T-helper 2 cell treated with Interferon-gamma antibody and Interleukin-4, amounts not matched to agents 100 ng/mL and 5 ng/mL, for 36 hours (primary cell): Measurements from ENCODE around the gene TTI1. TPM values are rescaled to one million over a fixed set of nuclear protein-coding genes. Genes with fewer than 3 reads are reported as not detected.

ENCODE experiments used
- intact Hi-C: fragments of 100-400 bp; cut with micrococcal nuclease; formaldehyde crosslinking; loops from one replicate; pipeline ENCODE4 v1.15.1; 2023
- total RNA-seq: library from RNA; stranded (reverse); gene quantifications from 2 replicates; pipeline ENCODE4 v1.2.3, GENCODE V29; 2022

TTI1 gene
- 34.3 and 35.1 TPM in 2 replicates for total RNA-seq

DNA sequence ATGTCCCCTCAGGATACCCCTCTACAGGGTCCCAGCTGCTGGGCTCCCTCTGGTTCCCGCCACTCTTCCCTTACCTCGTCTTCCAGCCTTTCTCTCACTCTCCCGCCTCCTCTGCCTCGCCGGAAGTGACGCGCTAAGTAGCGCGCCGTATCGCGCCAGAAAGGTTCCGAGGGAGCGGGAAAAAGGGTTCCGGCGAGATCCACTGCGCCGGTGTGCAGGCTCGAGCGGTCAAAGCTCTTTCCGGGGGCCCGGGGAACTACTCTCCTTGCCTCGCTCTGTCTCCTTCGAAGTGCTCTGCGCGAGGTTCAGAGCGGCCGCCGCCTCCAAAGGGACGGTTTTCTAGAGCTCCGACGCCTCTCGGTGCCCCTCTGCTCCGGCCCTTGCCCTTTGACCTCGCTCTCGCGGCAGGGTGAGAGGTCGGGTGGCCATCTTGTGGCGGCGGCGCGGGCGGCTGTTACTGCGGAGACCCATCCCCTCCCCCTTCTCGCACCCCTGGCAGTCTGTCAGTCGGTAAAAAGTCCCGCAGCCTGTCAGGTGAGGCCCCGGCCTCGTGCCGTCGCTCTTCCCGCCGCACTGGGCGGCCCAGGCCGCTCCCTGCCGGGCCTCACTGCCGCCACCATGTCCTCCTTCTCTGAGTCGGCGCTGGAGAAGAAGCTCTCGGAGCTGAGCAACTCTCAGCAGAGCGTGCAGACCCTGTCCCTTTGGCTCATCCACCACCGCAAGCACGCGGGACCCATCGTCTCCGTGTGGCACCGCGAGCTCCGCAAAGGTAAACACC is at the start of gene TTI1, which contains the start of gene RPRD1B:
TTI1 (minus strand) TSS at position 127 of the 778 bp plus-strand sequence. CDS start 19,640 bp downstream, outside the sequence.
RPRD1B (plus strand) TSS at position 417 of the 778 bp plus-strand sequence; CDS start at position 619, 202 bp downstream.
- intact Hi-C loops = loop anchor here (1.0 to 5.0 kb wide), 4 partner anchors 41 to 505 kb away; partner anchors contain the start of gene CTNNBL1

DNA sequence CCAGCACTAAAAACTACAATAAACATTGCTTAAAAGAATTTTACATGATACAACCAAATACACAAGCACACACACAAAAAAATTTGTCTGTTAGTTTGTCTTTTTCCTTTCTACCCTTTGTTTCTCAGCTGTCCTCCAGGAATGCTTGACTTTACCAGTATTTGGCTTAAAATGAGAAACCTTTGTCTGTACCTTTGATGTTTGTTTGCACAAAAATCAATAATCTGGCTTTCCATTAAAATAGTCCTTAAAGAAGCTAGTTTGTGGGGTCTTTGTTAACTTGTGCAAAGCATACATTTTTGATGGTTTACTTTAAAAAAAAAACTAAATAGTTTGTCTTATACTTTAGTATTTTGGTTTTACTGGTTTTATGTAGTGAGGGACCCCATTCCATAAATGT is 49.6 kb upstream of the TTI1 start:
- intact Hi-C loops = no loop called here

DNA sequence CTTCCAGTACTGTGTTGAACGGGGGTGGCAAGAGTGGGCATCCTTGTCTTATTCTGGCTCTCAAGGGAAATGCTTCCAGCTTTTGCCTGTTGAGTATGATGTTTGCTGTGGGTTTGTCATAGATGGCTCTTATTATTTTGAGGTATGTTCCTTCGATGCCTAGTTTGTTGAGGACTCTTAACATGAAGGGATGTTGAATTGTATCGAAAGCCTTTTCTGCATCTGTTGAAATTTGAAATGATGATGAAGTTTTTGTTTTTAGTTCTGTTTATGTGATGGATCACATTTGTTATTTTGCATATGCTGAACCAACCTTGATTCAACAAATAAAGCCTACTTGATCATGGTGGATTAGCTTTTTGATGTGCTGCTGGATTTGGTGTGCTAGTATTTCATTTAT is 48.3 kb upstream of the TTI1 start:
- intact Hi-C loops = no loop called here

DNA sequence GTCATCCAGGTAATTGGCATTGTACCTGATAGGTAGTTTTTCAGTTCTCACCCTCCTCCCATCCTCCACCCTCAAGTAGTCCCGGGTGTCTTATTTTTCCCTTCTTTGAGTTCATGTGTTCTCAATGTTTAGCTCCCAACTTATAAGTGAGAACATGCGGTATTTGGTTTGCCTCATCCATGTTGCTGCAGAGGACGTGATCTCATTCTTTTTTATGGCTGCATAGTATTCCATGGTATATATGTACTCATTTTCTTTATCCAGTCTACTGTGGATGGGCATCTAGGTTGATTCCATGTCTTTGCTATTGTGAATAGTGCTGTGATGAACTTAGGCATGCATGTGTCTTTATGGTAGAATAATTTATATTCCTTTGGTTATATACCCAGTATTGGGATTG is 46.1 kb upstream of the TTI1 start:
- intact Hi-C loops = no loop called here

DNA sequence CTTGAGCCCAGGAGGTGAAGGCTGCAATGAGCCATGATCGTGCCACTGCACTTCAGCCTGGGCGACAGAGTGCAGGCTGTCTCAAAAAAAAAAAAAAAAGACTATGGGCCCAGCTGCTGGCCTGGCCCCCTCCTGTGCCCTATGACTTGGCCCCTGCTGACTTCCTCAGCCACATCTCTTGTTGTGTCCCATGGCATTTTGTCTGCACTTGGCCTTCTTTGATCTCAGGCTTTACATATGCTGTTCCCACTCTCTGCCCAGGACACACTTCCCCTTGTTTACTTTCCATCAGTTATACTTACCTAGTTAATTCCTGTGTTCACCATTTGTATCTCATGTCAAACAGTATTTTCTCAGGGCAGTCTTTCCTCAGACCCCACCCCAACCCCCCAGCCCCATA is 44.8 kb upstream of the TTI1 start:
- intact Hi-C loops = no loop called here

DNA sequence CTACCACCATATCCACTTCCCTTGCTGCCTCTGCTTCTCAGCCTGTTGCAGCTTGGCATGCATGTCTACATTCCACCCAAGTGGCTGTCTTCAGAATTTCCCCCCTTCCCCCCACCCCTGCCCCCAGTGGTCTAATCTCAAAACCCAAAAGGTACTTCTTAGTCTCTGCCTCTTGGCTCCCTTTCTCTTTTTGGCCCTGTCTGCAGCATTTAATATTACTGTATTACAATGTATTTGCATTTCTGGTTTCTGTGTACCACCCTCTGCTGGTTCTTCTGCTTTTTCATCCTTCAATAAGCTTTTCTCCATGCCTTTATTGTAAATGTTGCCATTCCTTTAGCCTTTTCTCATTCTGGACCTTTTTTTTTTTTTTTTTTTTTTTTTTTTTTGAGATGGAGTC is 43.3 kb upstream of the TTI1 start:
- intact Hi-C loops = no loop called here

DNA sequence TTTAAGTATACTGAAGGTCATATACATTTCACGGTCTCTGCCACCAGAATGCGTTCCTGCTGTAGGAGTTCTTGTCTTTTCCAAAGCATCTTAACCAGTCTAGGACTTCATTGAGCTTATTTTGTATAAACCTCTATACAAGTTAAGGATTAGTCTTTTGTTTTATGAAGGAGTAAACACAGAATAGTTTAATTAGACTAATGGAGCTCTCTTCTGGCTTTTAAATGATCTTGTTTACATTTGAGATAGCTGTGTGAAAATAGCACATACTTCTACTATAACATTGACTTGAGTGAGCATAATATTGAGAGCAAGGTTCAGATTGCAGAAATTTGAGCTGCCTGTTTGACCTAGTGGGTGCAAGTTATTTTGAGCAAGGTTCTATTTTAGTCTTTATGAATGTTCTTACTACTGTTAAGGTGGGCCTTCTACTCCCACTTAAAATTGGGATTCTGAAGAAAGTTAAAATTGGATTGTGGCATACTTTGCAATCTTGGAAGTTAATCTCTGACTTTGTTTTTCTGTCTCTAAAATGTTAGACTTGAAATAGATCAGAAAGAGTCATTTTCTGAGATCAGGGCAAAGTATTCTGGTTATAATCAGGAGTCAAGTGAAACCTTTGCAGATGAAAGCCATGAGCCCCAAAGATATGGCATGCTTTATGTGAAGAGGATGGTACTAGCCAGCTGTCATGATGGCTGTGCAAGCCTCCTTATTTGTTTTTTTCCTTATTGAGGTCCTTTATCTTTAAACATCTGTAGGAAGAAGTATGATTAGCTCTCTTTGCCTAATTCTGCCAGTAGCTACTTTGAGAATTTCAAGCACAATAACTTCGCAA is 42.1 kb upstream of the TTI1 start:
- intact Hi-C loops = no loop called here

DNA sequence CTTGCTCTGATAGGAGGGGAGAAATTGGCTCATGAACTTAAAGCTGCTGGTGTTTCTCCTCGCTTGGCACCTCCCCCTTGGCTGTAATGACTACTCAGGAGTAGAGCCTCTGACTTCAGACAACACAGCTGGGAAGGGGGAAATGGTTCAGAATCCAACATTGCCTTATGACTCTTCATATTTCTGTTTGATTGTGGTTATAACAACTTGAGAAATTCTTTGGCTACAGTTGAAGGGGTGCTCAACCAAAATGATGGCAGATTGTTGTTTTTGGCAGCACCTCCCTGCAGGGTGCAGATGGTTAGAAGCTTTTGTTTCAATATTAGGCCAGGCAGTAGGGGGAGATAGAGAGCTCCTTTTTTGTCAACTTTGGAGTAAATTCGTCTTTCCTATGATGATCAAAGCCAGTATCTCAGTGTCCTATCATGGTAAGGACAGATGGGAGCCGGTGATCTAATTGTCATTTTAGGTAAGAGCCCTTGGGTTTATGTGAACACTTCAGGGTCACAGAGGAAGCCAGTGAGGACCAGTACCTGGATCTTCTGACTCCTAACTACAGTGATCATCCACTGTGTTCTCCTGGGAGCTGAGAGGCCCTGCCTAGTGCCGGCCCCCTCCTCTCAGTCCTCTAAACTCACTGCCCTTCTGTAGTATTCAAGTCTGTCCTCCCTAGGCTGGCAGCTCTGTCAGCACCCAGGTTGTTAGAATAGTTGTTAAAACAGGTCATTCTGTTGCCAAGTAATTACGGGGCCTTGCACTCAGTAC is 40.2 kb upstream of the TTI1 start:
- intact Hi-C loops = loop anchor here (5.0 kb wide), 2 partner anchors 94 to 149 kb away; partner anchors contain the start of gene TGM2

DNA sequence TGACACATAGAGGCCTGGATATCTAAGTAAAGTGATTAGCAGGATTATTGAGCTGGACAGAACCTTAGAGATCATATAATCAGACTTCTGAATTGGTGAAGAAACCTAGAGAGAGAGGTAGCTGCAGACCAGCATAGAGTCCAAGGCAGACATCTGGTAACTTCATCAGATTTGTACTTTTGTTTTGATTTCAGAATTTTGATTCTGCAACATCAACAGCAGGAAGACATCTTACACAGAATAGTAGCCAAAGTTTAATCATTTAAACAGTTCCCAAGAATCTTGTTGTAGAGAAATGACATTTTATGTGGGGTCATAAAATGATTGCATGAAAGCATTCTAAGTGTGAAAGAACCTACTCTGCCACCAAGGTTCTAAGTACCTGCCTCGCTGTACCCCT is 39.6 kb upstream of the TTI1 start:
- intact Hi-C loops = loop anchor here (5.0 kb wide), 2 partner anchors 94 to 149 kb away; partner anchors contain the start of gene TGM2

DNA sequence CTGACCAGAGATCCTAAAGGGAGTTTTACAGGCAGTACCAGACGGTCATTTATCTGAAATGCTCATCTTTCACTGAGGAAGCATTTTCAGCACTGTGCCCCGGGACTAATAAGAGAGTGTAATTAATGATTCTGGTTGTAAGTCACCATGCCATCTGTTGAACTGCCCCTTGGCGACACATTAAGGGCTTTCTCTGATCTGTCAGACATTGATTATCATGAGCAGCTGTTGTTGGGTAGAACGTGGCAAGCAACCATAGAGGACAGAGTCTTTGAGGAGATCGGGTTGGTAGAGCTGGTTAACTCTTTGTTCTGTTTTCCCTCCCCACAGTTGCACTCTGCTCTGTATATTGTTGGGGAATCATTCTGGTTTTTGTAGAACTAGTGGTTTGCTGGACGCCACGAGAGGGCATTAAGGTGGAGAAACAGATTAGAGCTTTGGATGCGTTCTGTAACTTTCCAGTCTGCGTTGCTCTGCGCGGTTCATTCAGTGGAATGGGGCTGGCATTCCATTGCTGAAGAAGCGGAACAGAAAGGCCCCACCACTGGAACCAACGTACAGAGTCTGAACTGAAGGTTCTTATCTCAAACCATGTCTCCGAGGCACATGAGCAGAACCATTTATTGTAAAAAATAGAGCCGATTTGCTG is 34.6 kb upstream of the TTI1 start:
- intact Hi-C loops = no loop called here

DNA sequence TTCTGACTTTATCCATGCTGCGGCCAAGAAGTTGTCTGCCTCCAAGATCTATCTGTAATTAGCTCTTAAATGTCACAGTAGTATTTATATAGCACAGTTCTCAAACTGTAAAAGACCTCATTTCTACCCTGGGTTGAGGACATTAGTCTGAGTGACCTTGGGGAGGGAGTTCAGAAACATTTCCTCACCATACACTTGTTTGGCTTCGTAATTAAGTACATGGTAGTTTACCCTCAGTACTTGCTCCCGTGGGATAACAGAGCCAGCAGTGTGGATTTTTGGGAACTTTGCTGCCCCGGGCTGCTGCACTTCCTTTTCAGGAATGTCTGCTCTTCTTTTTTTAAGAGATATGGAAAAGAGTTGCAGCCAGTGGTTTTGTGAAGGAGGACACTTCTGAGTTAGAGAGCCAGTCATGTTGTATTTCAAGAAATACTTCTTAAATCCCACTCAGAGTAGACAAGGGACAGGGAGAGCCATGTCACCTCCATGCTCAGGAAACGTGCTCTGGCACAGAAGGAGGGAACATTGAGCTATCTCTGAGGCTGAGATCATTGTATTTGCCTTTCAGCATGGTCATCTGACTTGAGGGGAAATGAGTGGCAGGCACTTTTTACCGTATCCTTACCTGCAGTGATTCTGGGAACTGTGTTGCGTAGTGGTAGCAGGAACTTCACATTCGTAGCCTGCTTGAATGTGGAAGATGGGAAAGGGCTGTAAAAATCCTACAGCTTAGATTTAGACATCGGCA is 33.9 kb upstream of the TTI1 start:
- intact Hi-C loops = no loop called here

DNA sequence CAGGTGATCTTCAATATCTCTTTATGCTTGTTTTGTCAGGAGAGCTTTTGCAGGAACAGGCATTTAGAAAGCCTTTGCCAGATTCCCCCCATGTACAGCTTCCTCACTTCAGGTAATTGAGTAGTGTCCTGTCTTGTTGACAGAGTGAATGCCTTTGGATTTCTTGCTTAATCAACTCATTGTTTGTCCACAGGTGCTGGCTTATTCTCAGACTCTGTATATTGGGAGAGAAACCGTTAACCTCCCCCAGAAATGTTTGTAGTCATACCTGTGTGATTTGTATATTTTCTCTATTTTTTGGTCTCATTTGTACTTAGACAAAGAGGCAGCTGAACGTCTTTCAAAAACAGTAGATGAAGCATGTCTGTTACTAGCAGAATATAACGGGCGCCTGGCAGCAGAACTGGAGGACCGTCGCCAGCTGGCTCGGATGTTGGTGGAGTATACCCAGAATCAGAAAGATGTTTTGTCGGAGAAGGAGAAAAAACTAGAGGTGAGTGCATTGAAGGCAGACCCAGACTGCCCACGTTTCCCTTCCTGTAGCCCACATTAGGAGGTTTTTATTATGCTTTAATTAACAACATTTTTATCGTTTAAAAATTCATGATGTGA is 32.6 kb upstream of the TTI1 start:
- intact Hi-C loops = no loop called here

DNA sequence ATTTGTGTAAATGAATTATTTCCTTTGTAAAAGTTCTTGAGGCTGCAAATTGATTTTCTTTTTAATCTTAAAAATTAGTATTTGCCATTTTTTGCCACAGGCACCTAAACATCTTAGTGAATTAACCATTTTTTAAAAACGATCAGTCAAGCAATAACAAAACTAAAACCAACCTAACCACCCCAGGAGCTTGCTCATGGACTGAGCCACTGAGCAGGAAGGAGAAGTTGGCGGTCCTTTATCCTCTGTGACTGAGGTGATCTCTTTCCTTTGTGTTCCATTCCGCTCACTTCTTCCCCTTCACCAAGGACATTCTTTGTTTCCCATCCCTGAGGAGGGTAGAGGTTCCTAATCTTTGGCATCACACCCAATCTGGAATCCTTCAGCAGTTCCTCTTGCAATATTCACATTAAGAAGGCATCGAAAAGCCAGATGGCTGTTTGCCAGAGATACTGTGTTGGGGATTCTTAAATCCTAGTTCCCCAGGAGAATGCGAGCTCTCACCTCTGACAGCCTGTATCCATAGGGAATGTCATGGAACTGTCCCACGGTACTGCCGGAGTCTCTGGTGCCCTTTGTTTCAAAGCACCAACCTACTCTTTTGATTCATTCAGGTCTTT is 30.8 kb upstream of the TTI1 start:
- intact Hi-C loops = no loop called here

DNA sequence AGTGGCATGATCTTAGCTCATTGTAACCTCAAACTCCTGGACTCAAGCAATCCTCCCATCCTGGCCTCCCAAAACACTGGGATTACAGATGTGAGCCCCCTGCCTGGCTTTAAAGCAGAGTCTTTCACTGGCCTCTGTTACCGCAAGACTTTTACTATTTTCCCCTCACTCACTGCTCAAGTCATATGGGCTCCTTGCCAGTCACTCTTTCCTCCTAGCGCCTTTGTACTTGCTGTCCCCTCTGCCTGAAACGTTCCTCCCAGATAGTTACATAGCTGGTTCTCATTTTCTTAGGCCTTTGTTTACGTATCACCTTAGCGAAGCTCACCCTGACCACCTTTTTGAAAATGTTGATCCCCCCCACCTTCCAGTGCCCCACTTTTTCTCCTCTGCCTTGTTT is 29.6 kb upstream of the TTI1 start:
- intact Hi-C loops = no loop called here

DNA sequence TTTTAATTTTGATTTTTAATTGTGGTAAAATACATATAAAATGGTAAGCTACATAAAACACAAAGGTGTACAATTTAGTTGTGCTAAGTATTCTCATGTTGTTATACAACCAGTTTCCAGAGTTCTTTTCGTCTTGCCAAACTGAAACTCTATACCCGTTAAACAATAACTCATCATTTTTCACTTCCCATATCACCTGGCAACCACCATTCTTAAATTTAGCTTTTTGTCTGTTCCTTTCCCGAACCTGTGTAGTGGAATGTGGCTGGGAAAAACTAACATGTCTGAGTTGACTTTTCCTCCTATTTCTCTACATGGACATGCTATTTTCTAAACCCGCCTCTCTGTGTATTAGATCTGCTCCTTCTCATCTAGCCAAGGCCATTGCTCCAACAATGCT is 27.9 kb upstream of the TTI1 start:
- intact Hi-C loops = no loop called here

DNA sequence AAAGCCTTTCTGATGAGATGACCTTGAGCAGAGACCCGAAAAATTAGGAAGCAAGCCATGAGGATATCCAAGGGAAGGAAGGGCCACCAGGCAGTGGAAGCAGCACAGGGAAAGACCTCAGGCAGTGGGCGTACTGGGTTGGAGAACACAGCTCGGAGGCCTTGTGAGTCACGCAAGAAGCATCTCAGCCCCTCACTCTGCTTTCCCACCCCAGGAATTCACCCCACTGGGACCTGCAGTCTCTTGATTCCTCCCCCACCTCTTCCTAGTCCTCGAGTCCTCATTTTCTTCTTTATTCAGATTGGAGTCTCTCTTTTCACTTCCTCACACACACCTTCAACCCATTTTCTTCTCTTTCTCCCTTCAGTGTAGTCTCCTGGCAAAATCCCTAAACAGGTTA is 27.3 kb upstream of the TTI1 start:
- intact Hi-C loops = no loop called here

DNA sequence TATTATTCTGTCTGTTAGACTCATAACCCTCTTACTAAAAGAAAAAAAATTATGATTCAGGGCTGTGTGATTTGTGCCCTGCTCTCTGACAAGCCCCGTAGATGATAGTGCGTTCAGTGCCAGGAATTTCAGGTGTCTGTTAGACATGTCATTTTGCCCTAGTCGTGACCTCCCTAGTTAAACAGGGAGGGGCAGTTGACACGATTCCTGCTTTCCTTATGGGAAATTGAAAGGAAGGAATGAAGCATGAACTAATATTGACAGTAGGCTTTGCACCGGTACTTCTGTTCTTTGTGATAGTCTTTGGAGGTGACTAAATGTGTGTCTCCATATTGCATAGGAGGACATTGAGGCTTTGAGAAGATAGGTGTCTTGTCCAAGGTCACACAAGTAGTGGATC is 26.6 kb upstream of the TTI1 start:
- intact Hi-C loops = loop anchor here (5.0 kb wide), 2 partner anchors 107 to 347 kb away; partner anchors contain the start of gene TGM2

DNA sequence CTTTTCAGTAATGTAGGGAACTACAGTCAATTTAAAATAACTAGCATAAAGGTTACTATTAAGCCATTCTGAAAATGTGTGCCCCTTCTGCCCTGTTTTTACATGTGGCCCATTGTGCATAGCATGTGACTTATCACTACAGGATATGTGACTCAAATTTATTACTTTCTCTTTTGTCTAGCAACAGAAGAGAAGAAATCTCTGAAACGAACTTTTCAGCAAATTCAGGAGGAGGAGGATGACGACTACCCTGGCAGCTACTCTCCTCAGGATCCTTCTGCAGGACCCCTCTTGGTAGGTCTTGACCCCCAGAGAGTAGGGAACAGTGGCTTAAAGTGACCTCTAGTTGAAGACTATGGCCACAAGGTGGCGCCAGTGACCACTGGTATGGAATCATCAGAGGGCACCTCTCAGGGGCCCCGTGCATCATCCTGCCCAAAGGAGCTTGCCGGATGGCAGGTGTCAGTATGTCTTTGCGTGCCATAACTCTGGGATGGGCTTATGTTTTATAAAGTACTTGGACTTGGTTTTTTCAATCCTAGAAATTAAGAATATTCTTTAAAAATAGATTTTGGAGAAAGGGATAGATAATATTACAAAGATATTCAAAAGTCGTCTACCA is 24.2 kb upstream of the TTI1 start:
- intact Hi-C loops = loop anchor here (1.0 to 5.0 kb wide), 3 partner anchors 110 to 350 kb away; partner anchors contain the start of gene TGM2

DNA sequence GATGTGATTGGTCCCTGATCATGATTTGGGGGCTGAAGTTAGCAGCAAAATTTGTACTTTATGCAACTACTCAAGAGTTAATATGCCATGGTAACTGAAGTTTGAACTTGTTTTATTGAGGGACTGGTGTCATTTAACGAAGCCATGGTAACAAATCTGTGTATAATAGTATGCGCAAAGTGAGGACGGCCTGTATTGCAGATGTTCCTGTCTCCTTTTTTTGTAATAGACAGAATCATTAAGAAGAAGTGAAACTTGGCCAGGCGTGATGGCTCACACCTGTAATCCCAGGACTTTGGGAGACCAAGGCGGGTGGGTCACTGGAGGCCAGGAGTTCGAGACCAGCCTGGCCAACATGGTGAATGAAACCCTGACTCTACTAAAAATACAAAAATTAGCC is 22.6 kb upstream of the TTI1 start:
- intact Hi-C loops = loop anchor here (5.0 kb wide), 2 partner anchors 111 to 351 kb away; partner anchors contain the start of gene TGM2
